Liver (tissue), 9 donors: ENCODE data around the gene TMEM108. TPM values are rescaled to one million over a fixed set of nuclear protein-coding genes. Genes with fewer than 3 reads are reported as not detected.
A peak's percentile ranks its signal among the peaks of the same experiment; 100 is the strongest.

Source experiments
- DNase-seq: peaks from one replicate; pipeline ENCODE4 v3.0.0-alpha.2; 2017; ENCODE audit warnings: low spot score
- H3K27ac ChIP-seq, 2 donors: one replicate each; pipeline ENCODE4 v1.7.0; 2013; ENCODE audit warnings: inconsistent platforms in 2 of 2, low read length in 2 of 2, control low read depth in 1 of 2, low read depth in 1 of 2, mild to moderate bottlenecking in 1 of 2
- H3K27me3 ChIP-seq, 4 donors: one replicate each; pipeline versions ENCODE4 v1.6.1 to v1.7.0; 2013; ENCODE audit warnings: low read length in 3 of 4, inconsistent platforms in 1 of 4, mild to moderate bottlenecking in 1 of 4, moderate library complexity in 1 of 4; ENCODE audit not compliant: control insufficient read depth in 4 of 4, insufficient read depth in 4 of 4
- H3K36me3 ChIP-seq, 4 donors: one replicate each; pipeline versions ENCODE4 v1.6.1 to v1.7.0; 2013; ENCODE audit warnings: low read length in 3 of 4, mild to moderate bottlenecking in 3 of 4, low read depth in 1 of 4, moderate library complexity in 1 of 4; ENCODE audit not compliant: control insufficient read depth in 4 of 4, insufficient read depth in 3 of 4
- H3K4me1 ChIP-seq, 4 donors: one replicate each; pipeline versions ENCODE4 v1.6.1 to v1.7.0; 2013; ENCODE audit warnings: low read length in 3 of 4, mild to moderate bottlenecking in 3 of 4, moderate library complexity in 1 of 4; ENCODE audit not compliant: control insufficient read depth in 4 of 4, insufficient read depth in 4 of 4
- H3K4me3 ChIP-seq, 3 donors: one replicate each; pipeline versions ENCODE4 v1.6.1 to v1.7.0; 2013; ENCODE audit warnings: low read length in 3 of 3, control low read depth in 1 of 3, low read depth in 1 of 3, mild to moderate bottlenecking in 1 of 3
- H3K9ac ChIP-seq, 2 donors: one replicate each; pipeline ENCODE4 v1.7.0; 2013; ENCODE audit warnings: low read length in 2 of 2, mild to moderate bottlenecking in 2 of 2, moderate library complexity in 2 of 2, control low read depth in 1 of 2, low read depth in 1 of 2
- H3K9me3 ChIP-seq, 4 donors: one replicate each; pipeline versions ENCODE4 v1.6.1 to v1.7.0; 2013; ENCODE audit warnings: low read length in 3 of 4; ENCODE audit not compliant: control insufficient read depth in 4 of 4
- EGR1 ChIP-seq, 2 donors: IDR thresholded peaks; 2 replicates each; pipeline ENCODE4 v1.6.1; 2016 to 2018; ENCODE audit warnings: antibody characterized with exemption in 2 of 2, low read depth in 2 of 2
- FOXA1 ChIP-seq: IDR thresholded peaks from 2 replicates; pipeline ENCODE4 v1.6.1; 2016; ENCODE audit warnings: antibody characterized with exemption
- GABPA ChIP-seq, 2 donors: IDR thresholded peaks in 1 of 2; conservative IDR thresholded peaks in 1 of 2; 2 replicates each; pipeline ENCODE4 v1.6.1; 2016; ENCODE audit warnings: antibody characterized with exemption in 2 of 2, mild to moderate bottlenecking in 1 of 2, moderate library complexity in 1 of 2
- HNF4A ChIP-seq, 2 donors: conservative IDR thresholded peaks; 2 replicates each; pipeline ENCODE4 v1.6.1; 2016; ENCODE audit warnings: antibody characterized with exemption in 2 of 2, mild to moderate bottlenecking in 2 of 2
- HNF4G ChIP-seq: IDR thresholded peaks from 2 replicates; pipeline ENCODE4 v1.6.1; 2016; ENCODE audit warnings: antibody characterized with exemption
- JUND ChIP-seq, 2 donors: IDR thresholded peaks; 2 replicates each; pipeline ENCODE4 v1.6.1; 2016; ENCODE audit warnings: antibody characterized with exemption in 2 of 2
- NR2F2 ChIP-seq: IDR thresholded peaks from 2 replicates; pipeline ENCODE4 v1.6.1; 2016; ENCODE audit warnings: antibody characterized with exemption
- RAD21 ChIP-seq, 2 donors: IDR thresholded peaks; 2 replicates each; pipeline ENCODE4 v1.6.1; 2016; ENCODE audit warnings: antibody characterized with exemption in 2 of 2, mild to moderate bottlenecking in 2 of 2
- RXRA ChIP-seq, 2 donors: IDR thresholded peaks; 2 replicates each; pipeline ENCODE4 v1.6.1; 2017 to 2018; ENCODE audit warnings: antibody characterized with exemption in 2 of 2, mild to moderate bottlenecking in 1 of 2
- SP1 ChIP-seq: IDR thresholded peaks from 2 replicates; pipeline ENCODE4 v1.6.1; 2018; ENCODE audit warnings: antibody characterized with exemption, mild to moderate bottlenecking
- TAF1 ChIP-seq: conservative IDR thresholded peaks from 2 replicates; pipeline ENCODE4 v1.6.1; 2016; ENCODE audit warnings: antibody characterized with exemption, mild to moderate bottlenecking
- YY1 ChIP-seq: IDR thresholded peaks from 2 replicates; pipeline ENCODE4 v1.6.1; 2016; ENCODE audit warnings: antibody characterized with exemption, mild to moderate bottlenecking
- WGBS: extraction: QIAGEN DNeasy Blood & Tissue Kit; methylation state at CpG from one replicate; pipeline ENCODE4 v1.1.7; 2013; 5-methylcytosine and 5-hydroxymethylcytosine counted together
- polyA plus RNA-seq, 2 donors: library from polyadenylated mRNA; stranded (reverse) in 1 of 2; unstranded in 1 of 2; fragments of 200-250 nt in 1 of 2; fragments of >200 nt in 1 of 2; fragmentation: Nextera tagmentation in 1 of 2; extraction: Ambion mirVana in 1 of 2; gene quantifications; one replicate each; pipeline versions ENCODE4 v1.2.1 to v1.2.3, GENCODE V29; 2013 to 2015
- total RNA-seq, 2 donors: library from RNA; depleted of rRNA; stranded (reverse); fragments of >200 nt; gene quantifications; one replicate each; pipeline ENCODE4 v1.2.3, GENCODE V29; 2014
- TF ChIP-seq, protein P1 (sequence below): fragments of 150-350 bp; IDR thresholded peaks from 2 replicates; pipeline ENCODE4 v1.5.1; 2017; ENCODE audit warnings: improper control_type of control experiment, low read depth, low read length; ENCODE audit not compliant: missing input control
- TF ChIP-seq, protein P2 (sequence below): IDR thresholded peaks from 2 replicates; pipeline ENCODE4 v1.6.1; 2016; ENCODE audit warnings: antibody characterized with exemption
- TF ChIP-seq, protein P3 (sequence below): IDR thresholded peaks from 2 replicates; pipeline ENCODE4 v1.6.1; 2016; ENCODE audit warnings: antibody characterized with exemption
- TF ChIP-seq, protein P4 (sequence below): IDR thresholded peaks from 2 replicates; pipeline ENCODE4 v1.6.1; 2016; ENCODE audit warnings: antibody characterized with exemption, mild to moderate bottlenecking
- TF ChIP-seq, protein P5 (sequence below): IDR thresholded peaks from 2 replicates; pipeline ENCODE4 v1.6.1; 2016; ENCODE audit warnings: antibody characterized with exemption
- donor health status: healthy.
- donor health status: healthy.
- donor health status: healthy.
- donor health status: healthy.
- donor health status: healthy.

The TMEM108 gene
- total and polyA plus RNA-seq, 4 donors: 0.05 to 0.10 TPM; not detected in 2

DNA sequence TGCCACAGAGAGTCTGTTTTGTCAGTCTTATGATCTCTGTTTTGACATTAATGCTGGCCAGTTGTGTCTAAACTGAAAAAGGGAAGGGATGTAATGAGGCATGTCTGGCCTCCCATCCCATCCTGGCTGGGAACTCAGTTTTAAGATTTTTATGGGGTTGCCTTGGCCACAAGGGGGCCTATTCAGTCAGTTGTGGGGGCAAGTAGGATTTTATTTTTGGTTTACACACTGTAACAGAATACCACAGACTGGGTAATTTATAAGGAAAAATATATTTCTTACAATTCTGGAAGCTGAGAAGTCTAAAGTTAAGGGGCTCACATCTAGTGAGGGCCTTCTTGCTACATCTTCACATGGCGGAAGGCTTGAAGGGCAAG lies 129.8 kb downstream of the TMEM108 start:
- Histone ChIP-seq H3K27me3 (no peaks in the 10 kb centered on the region), H3K9me3 (peaks cover 0 to 3% (median 0%) of the 10 kb centered on the region in 4 donors), H3K36me3 (no peaks in the 10 kb centered on the region), H3K9ac (no peak overlapping the region), H3K4me1 (no peaks in the 10 kb centered on the region), H3K4me3 (no peak overlapping the region), H3K27ac (no peak overlapping the region)
- DNase-seq: no peak
- WGBS: 100% methylated on average over 1 of the region's 1 CpG
- TF ChIP-seq, protein P1, sequence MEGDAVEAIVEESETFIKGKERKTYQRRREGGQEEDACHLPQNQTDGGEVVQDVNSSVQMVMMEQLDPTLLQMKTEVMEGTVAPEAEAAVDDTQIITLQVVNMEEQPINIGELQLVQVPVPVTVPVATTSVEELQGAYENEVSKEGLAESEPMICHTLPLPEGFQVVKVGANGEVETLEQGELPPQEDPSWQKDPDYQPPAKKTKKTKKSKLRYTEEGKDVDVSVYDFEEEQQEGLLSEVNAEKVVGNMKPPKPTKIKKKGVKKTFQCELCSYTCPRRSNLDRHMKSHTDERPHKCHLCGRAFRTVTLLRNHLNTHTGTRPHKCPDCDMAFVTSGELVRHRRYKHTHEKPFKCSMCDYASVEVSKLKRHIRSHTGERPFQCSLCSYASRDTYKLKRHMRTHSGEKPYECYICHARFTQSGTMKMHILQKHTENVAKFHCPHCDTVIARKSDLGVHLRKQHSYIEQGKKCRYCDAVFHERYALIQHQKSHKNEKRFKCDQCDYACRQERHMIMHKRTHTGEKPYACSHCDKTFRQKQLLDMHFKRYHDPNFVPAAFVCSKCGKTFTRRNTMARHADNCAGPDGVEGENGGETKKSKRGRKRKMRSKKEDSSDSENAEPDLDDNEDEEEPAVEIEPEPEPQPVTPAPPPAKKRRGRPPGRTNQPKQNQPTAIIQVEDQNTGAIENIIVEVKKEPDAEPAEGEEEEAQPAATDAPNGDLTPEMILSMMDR: peak; percentile 17
- peak in 1 of 2 donors; percentile 35 for TF ChIP-seq RAD21 (IDR thresholded peaks at IDR 0.05)
- no peak for TF ChIP-seq HNF4A (conservative IDR thresholded peaks at IDR 0.05)

DNA sequence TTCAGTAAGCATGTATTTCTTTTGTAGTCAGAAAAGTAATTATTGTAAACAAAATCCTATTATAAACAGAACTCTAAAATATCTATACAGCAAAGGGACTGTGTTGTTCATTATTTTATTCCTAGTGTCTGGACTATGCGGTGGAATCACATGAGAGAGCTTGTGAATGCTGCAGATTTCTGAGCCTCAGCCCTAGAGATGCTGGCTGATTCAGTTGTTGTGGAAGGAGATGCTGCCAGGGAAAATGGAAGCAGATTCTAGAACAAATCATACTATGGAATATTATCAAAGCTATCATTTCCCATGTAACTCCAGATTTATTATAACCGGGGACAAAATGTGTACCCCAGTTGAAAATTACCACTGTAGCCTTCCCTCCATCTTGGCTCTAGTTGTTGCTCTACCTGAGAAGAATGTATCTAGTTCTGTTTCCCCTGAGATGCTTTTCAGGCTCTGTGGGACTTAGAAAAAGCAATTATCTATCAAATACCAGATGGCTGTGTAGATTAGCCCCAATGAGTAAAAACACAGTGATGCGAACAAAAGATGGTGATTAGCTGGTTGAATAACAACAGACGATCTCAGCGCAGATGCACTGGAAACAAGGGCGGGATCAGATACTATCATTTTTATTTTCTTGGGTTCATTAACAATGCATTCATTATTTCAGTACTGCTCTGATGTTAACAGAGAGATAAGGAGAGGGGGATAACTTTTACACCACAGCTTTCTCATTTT lies 131.3 kb downstream of the TMEM108 start:
- no peak for TF ChIP-seq RXRA (IDR thresholded peaks at IDR 0.05)
- TF ChIP-seq, protein P2, sequence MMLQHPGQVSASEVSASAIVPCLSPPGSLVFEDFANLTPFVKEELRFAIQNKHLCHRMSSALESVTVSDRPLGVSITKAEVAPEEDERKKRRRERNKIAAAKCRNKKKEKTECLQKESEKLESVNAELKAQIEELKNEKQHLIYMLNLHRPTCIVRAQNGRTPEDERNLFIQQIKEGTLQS: no peak
- TF ChIP-seq, protein P3, sequence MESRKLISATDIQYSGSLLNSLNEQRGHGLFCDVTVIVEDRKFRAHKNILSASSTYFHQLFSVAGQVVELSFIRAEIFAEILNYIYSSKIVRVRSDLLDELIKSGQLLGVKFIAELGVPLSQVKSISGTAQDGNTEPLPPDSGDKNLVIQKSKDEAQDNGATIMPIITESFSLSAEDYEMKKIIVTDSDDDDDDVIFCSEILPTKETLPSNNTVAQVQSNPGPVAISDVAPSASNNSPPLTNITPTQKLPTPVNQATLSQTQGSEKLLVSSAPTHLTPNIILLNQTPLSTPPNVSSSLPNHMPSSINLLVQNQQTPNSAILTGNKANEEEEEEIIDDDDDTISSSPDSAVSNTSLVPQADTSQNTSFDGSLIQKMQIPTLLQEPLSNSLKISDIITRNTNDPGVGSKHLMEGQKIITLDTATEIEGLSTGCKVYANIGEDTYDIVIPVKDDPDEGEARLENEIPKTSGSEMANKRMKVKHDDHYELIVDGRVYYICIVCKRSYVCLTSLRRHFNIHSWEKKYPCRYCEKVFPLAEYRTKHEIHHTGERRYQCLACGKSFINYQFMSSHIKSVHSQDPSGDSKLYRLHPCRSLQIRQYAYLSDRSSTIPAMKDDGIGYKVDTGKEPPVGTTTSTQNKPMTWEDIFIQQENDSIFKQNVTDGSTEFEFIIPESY: no peak
- TF ChIP-seq, protein P4, sequence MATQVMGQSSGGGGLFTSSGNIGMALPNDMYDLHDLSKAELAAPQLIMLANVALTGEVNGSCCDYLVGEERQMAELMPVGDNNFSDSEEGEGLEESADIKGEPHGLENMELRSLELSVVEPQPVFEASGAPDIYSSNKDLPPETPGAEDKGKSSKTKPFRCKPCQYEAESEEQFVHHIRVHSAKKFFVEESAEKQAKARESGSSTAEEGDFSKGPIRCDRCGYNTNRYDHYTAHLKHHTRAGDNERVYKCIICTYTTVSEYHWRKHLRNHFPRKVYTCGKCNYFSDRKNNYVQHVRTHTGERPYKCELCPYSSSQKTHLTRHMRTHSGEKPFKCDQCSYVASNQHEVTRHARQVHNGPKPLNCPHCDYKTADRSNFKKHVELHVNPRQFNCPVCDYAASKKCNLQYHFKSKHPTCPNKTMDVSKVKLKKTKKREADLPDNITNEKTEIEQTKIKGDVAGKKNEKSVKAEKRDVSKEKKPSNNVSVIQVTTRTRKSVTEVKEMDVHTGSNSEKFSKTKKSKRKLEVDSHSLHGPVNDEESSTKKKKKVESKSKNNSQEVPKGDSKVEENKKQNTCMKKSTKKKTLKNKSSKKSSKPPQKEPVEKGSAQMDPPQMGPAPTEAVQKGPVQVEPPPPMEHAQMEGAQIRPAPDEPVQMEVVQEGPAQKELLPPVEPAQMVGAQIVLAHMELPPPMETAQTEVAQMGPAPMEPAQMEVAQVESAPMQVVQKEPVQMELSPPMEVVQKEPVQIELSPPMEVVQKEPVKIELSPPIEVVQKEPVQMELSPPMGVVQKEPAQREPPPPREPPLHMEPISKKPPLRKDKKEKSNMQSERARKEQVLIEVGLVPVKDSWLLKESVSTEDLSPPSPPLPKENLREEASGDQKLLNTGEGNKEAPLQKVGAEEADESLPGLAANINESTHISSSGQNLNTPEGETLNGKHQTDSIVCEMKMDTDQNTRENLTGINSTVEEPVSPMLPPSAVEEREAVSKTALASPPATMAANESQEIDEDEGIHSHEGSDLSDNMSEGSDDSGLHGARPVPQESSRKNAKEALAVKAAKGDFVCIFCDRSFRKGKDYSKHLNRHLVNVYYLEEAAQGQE: no peak
- no peak for TF ChIP-seq TAF1
- TF ChIP-seq JUND (IDR thresholded peaks at IDR 0.05): no peak
- TF ChIP-seq, protein P5, sequence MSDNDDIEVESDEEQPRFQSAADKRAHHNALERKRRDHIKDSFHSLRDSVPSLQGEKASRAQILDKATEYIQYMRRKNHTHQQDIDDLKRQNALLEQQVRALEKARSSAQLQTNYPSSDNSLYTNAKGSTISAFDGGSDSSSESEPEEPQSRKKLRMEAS: no peak
- TF ChIP-seq GABPA (IDR thresholded peaks at IDR 0.05 in 1 of 2, conservative IDR thresholded peaks at IDR 0.05 in 1 of 2): no peak
- no peak for TF ChIP-seq YY1
- TF ChIP-seq HNF4A (conservative IDR thresholded peaks at IDR 0.05): no peak
- TF ChIP-seq EGR1 (IDR thresholded peaks at IDR 0.05; ENCODE audit: low read depth in 2 of 2): no peak
- TF ChIP-seq RAD21 (IDR thresholded peaks at IDR 0.05): no peak
- TF ChIP-seq, protein P1: no peak
- no peak for TF ChIP-seq HNF4G
- TF ChIP-seq FOXA1: no peak
- TF ChIP-seq SP1: no peak
- TF ChIP-seq NR2F2: no peak
- no peak for DNase-seq
- 91% methylated on average over 6 of the region's 6 CpGs for WGBS

More for the DNA sequence above, 131.3 kb downstream of the TMEM108 start:
- Histone ChIP-seq H3K36me3 (no peaks in the 10 kb centered on the region), H3K4me1 (no peaks in the 10 kb centered on the region), H3K9ac (no peak overlapping the region), H3K4me3 (no peak overlapping the region), H3K27me3 (no peaks in the 10 kb centered on the region), H3K9me3 (peaks cover 0 to 3% (median 0%) of the 10 kb centered on the region in 4 donors), H3K27ac (no peak overlapping the region)
